ENCODE results near the gene AGMO.

DNA sequence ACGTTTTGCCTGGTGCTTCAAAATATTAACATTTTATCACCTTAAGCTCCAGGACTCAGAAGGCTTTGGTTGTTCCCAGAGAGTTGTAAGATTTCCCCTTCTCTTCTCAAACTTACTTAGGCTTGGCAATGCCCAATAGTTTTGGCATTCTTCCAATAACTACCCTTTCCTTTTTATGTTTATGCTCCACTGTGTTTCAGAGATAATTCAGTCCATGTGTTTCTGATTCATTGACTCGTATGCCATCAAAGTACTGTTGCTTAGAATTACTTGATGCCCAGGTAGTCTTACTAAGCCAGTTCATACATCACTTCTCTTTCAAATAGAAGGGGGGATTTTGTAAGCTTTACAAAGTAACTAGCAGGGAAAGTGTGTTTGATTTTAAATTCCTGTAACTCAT is 66.6 kb downstream of the AGMO start:
- TF ChIP-seq, protein P1, sequence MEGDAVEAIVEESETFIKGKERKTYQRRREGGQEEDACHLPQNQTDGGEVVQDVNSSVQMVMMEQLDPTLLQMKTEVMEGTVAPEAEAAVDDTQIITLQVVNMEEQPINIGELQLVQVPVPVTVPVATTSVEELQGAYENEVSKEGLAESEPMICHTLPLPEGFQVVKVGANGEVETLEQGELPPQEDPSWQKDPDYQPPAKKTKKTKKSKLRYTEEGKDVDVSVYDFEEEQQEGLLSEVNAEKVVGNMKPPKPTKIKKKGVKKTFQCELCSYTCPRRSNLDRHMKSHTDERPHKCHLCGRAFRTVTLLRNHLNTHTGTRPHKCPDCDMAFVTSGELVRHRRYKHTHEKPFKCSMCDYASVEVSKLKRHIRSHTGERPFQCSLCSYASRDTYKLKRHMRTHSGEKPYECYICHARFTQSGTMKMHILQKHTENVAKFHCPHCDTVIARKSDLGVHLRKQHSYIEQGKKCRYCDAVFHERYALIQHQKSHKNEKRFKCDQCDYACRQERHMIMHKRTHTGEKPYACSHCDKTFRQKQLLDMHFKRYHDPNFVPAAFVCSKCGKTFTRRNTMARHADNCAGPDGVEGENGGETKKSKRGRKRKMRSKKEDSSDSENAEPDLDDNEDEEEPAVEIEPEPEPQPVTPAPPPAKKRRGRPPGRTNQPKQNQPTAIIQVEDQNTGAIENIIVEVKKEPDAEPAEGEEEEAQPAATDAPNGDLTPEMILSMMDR (IDR thresholded peaks at IDR 0.05) = no peak
- TF ChIP-seq EP300 (IDR thresholded peaks at IDR 0.05) = no peak
